ENCODE measurements around the gene MPI.

GRCh38 chr15:74885461-74885860 is 4.4 kb upstream of the MPI start:
- TF ChIP-seq POLR2A (IDR thresholded peaks at IDR 0.05) (no peak), CTCF (IDR thresholded peaks at IDR 0.05) (no peak)
